AG04450 (cell line): ENCODE data around the gene KCNH6. TPM values are rescaled to one million over a fixed set of nuclear protein-coding genes. Genes with fewer than 3 reads are reported as not detected.

Experiments used
- CTCF ChIA-PET: fragments of 300-600, 350-600 bp; formaldehyde crosslinking; extraction: SDS; loops from one replicate; lab custom pipeline; 2022; ENCODE audit warnings: antibody characterized with exemption, inconsistent platforms; lab: Charles Lee
- POLR2A ChIA-PET: fragments of 350-600 bp; formaldehyde crosslinking; extraction: SDS; loops from one replicate; lab custom pipeline; 2021; ENCODE audit warnings: antibody characterized with exemption, inconsistent platforms; lab: Yijun Ruan, JAX
- DNase-seq: peaks from one replicate; pipeline ENCODE4 v3.0.0-alpha.2; 2011; ENCODE audit warnings: low read depth, low spot score
- H3K27ac ChIP-seq: one replicate; pipeline ENCODE4 v1.5.1; 2012; ENCODE audit warnings: low read depth, low read length, control low read depth
- H3K27me3 ChIP-seq: one replicate; pipeline ENCODE4 v1.6.0; 2012; ENCODE audit warnings: low read length; ENCODE audit not compliant: control insufficient read depth, insufficient read depth
- H3K4me3 ChIP-seq: 2 replicates; pipeline ENCODE4 v1.5.1; 2011; ENCODE audit warnings: mild to moderate bottlenecking, low read depth, low read length, control low read depth
- H3K9me3 ChIP-seq: 2 replicates; pipeline ENCODE4 v1.5.1; 2012; ENCODE audit warnings: low read length; ENCODE audit not compliant: control insufficient read depth, insufficient read depth
- CTCF ChIP-seq: IDR thresholded peaks from 2 replicates; pipeline ENCODE4 v1.5.1; 2011; ENCODE audit warnings: low read depth, low read length, control low read depth, inconsistent platforms
- polyA plus RNA-seq: library from polyadenylated mRNA; depleted of rRNA; stranded (reverse); fragments of >200 nt; gene quantifications from 2 replicates; pipeline ENCODE4 v1.2.3, GENCODE V29; 2011

KCNH6 gene
- polyA plus RNA-seq, 1 experiment, result 0.04 TPM

GRCh38 chr17:63487014-63487339 is 36.2 kb upstream of the KCNH6 start:
- DNase-seq, result no peak
- ChIA-PET CTCF (interaction anchor here (1.7 to 1.9 kb wide), 2 partner anchors 7 to 9 kb away, joined by 5 read pairs; no protein-coding TSS in a partner anchor), POLR2A (no interaction called here)
- no peak for TF ChIP-seq CTCF
- no peak overlapping the region for H3K4me3 ChIP-seq
- H3K9me3 ChIP-seq, result no peaks in the 10 kb centered on the region; the same call in 1 of the 2 replicates
- H3K27me3 ChIP-seq, result peaks cover 5% of the 10 kb centered on the region
- no peak overlapping the region for H3K27ac ChIP-seq

- H3K27me3 ChIP-seq, result peaks cover 8% of the 10 kb centered on the region
- DNase-seq, result no peak
- no peak overlapping the region for H3K4me3 ChIP-seq
- H3K9me3 ChIP-seq, result no peaks in the 10 kb centered on the region; the same call in 1 of the 2 replicates
- ChIA-PET CTCF (interaction anchor here (1.9 kb wide), 1 partner anchor 9 kb away, joined by 5 read pairs; no protein-coding TSS in a partner anchor), POLR2A (no interaction called here)
- TF ChIP-seq CTCF, result no peak
- no peak overlapping the region for H3K27ac ChIP-seq
Measured at GRCh38 chr17:63488851-63489250, 34.3 kb upstream of the KCNH6 start.

- no peak overlapping the region for H3K27ac ChIP-seq
- POLR2A ChIA-PET, result no interaction called here
- no peak for DNase-seq
- H3K4me3 ChIP-seq, result no peak overlapping the region
- H3K27me3 ChIP-seq, result peaks cover 8% of the 10 kb centered on the region
- CTCF ChIA-PET, result no interaction called here
- no peak for TF ChIP-seq CTCF
- H3K9me3 ChIP-seq, result no peaks in the 10 kb centered on the region; the same call in 1 of the 2 replicates
Measured at GRCh38 chr17:63489291-63489690, 33.9 kb upstream of the KCNH6 start.

- ChIA-PET CTCF (no interaction called here), POLR2A (no interaction called here)
- H3K27me3 ChIP-seq, result peaks cover 8% of the 10 kb centered on the region
- H3K4me3 ChIP-seq, result no peak overlapping the region
- DNase-seq, result no peak
- H3K27ac ChIP-seq, result no peak overlapping the region
- no peaks in the 10 kb centered on the region; the same call in 1 of the 2 replicates for H3K9me3 ChIP-seq
- no peak for TF ChIP-seq CTCF
Measured at GRCh38 chr17:63490329-63490728, 32.8 kb upstream of the KCNH6 start.

- no peak for TF ChIP-seq CTCF
- DNase-seq, result no peak
- ChIA-PET CTCF (interaction anchor here (0.9 kb wide), 1 partner anchor 13 kb away, joined by 3 read pairs; no protein-coding TSS in a partner anchor), POLR2A (no interaction called here)
- Histone ChIP-seq H3K4me3 (no peak overlapping the region), H3K27me3 (peaks cover 8% of the 10 kb centered on the region), H3K27ac (no peak overlapping the region), H3K9me3 (no peaks in the 10 kb centered on the region; the same call in 1 of the 2 replicates)
Measured at GRCh38 chr17:63490858-63491400, 32.2 kb upstream of the KCNH6 start.
